Peyer's patch (tissue), 4 donors: ENCODE data around the gene SDHA.

Experiments
- POLR2A ChIP-seq, 2 donors: fragments of 450-650 bp; IDR thresholded peaks; one replicate each; pipeline ENCODE4 v1.5.1; 2017; ENCODE audit warnings: antibody characterized with exemption in 2 of 2, mild to moderate bottlenecking in 2 of 2, moderate library complexity in 2 of 2
- TF ChIP-seq, protein P1 (sequence below), 6 experiments: fragments of 450-650 bp in 4 of 6; fragments of 200-600 bp in 2 of 6; sonication (generic) in 1 of 6; IDR thresholded peaks; one replicate each; pipeline ENCODE4 v1.5.1; 2017 to 2019; ENCODE audit warnings: antibody characterized with exemption in 6 of 6, mild to moderate bottlenecking in 3 of 6, moderate library complexity in 1 of 6

DNA sequence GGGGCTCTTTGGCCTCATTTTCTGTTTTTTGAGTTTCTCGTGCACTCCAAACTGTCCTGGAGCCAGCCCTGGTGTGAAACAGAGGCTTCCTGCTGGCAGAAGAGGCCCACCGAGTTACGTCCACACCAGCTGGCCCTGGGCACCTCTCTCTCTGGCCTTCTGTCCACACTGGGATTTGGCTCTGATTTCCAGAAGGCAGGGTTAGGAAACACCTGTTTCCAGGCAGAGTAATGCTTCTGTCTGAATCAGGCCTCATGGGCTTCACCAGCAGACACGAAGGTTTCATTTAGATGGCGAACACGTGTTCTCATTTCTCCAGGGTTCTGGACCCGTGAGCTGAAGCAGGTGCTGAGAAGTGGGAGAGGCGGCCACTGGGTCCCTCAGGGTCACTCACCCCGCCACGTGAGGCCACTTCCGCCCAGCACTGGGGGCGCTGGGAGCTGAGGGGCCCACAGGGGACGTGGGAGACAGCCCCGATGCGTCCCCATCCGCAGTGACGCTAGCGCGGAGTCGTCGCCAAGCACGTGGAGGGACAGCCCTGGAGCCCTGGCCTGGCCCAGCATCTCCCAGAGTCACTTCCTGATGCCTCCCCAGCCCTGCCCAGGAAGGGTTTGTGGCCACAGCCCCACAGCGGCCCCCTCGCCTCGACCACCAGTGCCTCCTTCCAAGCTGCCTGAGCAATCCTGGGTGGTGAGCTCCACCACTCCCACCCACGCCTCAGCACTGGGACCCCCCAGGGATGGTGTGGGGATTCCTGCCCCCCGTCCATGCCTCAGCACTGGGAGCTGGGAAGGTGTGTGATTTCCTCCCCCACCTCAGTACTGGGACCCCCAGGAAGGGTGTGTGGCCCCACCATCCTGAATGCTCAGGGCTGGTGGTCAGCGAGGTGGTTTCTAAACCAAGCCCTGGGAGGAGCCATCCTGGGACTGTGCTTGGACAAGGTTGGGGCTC is 31.8 kb upstream of the SDHA start:
- TF ChIP-seq, protein P1, sequence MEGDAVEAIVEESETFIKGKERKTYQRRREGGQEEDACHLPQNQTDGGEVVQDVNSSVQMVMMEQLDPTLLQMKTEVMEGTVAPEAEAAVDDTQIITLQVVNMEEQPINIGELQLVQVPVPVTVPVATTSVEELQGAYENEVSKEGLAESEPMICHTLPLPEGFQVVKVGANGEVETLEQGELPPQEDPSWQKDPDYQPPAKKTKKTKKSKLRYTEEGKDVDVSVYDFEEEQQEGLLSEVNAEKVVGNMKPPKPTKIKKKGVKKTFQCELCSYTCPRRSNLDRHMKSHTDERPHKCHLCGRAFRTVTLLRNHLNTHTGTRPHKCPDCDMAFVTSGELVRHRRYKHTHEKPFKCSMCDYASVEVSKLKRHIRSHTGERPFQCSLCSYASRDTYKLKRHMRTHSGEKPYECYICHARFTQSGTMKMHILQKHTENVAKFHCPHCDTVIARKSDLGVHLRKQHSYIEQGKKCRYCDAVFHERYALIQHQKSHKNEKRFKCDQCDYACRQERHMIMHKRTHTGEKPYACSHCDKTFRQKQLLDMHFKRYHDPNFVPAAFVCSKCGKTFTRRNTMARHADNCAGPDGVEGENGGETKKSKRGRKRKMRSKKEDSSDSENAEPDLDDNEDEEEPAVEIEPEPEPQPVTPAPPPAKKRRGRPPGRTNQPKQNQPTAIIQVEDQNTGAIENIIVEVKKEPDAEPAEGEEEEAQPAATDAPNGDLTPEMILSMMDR (IDR thresholded peaks at IDR 0.05): no peak
- TF ChIP-seq POLR2A (IDR thresholded peaks at IDR 0.05): no peak
